Measurements from ENCODE around the gene CDK14. TPM values are rescaled to one million over a fixed set of nuclear protein-coding genes. Genes with fewer than 3 reads are reported as not detected.
"Not testable (repeated sequence)": the region's sequence is repeated elsewhere in the genome, so short reads cannot be mapped to it uniquely, and the experiment has no call there.

CDK14 gene
- total RNA-seq, 1 donor from 2014 or later = 3.2 TPM

- no peak for DNase-seq
These were observed 167.0 kb downstream of the CDK14 start for GRCh38 chr7:90763108-90763507.

DNA sequence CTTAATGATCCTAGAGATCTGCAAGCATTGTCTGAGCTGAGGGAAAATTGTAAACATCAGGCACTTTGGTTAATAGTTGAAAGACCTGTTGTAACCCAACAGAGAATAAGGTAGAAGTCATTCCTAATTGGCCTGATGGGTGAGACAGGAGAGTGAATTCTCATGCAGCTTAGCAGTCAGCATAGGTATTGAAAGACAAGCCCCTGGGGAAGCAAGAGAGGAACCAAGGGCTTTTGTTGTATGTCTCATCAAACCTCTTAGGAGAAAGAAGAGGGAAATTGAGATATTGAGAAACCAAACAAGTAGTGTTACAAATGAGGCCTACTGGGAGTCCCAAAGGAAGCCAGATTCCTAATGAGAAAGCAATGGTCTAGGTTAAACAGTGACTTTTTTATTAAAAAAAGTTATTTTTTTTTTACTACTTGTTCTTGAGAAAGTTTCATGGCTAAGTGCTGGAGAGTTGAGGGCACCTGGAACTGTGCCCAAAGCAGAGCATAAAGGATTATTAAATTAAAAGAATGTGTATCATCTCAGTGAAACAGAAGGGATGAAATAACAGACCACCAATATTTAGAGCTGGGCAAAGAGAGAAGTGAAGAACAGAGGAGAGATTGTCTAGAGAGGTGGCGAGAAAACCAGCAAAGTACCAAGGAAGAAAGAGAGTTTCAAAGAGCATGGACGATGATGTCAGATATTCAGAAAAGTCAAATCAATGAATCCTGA, 168.9 kb downstream of the CDK14 start:
- no peak for DNase-seq

DNA sequence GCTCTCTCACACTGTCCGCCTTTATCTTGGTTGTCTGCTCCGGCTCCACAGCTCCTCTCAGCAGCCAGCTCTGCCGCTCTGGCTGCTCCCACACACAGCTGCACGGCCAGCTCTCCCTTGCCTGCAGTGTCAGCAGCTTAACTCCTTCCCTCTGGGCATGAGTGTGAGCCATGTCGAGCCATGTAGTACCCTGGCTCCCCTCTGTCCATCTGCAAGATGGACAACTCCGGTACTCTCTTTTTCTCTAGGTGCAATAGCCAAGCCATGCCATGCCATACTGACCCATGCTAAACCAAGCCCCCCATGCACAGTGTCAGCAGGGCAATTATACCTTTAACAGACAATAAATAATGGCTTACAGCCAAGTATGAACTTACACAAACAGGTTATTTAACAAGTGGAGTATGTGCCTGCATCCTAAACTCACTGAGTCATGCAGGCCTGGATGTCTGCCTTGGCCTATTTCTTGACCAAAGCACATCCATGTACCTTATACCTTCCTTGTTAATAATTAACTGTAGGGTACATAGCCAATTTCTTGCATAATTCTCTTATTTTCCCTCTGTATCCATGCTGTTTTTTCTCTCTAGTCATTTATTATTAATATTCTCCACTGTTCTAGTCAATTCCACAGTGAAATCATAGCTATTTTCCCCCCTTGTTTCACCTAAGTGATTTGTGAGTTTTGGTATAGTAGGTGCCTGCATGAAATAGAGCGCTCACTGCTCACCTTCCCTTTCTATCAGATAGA, 170.9 kb downstream of the CDK14 start:
- DNase-seq = peak; percentile 7

DNA sequence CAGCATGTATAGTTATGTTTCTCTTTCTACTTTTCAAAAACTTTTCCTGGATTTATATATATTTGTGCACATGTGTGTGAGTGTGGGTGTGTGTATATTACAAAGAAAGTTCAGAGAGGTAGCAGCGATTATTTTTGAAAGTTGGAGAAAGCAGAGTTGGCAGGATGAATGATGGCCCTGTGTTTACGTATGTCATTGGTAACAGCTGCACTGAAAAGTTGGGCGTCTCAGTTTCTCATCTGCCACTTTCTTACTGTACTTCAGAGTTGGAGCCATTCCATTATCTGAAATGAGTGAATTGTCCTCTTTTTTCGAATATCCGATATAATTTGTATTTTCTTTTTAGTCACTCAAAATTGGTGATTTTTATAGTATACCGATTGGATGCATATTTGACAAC, 172.2 kb downstream of the CDK14 start:
- DNase-seq = no peak

GRCh38 chr7:90769036-90769435, 172.9 kb downstream of the CDK14 start:
- no peak for DNase-seq

- not testable (repeated sequence) for DNase-seq
These were observed 173.4 kb downstream of the CDK14 start for GRCh38 chr7:90769566-90769965.

DNA sequence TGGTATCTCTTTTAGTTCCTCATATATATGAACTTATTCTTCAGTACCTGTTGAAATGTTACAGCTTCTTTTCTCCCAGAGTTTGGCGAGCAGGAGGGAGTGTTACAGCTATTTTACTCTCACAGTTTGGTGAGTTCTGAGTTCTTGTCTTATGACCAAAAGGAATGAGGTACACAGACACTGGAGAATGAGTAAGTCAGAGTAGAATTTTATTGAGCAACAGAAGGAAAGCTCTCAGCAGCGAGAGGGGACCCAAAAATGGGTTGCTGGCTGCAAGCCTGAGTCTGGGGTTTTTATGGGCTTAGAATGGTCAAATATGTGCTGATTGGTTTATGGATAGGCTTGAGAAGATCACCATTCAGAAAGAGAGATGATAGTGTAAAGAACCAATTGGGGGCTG, 175.2 kb downstream of the CDK14 start:
- no peak for DNase-seq

DNA sequence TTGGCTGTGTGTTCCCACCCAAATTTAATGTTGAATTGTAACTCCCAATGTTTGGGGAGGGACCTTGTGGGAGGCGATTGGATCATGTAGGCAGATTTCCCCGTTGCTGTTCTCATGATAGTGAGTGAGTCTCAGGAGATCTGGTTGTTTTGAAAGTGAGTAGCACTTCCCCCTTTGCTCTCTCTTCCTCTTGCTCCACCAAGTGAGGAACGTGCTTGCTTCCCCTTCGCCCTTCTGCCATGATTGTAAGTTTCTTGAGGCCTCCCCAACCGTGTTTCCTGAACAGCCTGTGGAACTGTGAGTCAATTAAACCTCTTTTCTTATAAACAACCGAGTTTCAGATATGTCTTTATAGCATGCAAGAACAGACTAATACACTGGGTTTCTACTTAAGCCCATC, 176.3 kb downstream of the CDK14 start:
- DNase-seq = no peak

DNA sequence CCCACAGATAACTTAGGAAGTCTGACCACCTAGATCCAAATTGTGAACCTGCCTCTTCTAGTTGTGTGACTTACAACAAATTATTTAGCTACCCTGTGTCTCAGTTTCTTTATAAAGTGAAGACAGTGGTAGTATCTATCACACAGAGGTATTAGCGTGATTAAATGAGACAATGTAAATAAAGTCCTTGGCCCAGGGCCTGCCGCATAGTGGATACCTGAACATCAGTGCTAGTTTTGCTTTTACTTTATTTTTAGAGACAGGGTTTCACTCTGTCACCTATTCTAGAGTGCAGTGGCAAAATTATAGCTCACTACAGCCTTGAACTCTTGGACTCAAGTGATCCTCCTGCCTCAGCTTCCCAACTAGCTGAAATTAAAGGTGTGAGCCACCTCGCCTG, 177.1 kb downstream of the CDK14 start:
- no peak for DNase-seq

GRCh38 chr7:90774706-90775105, 178.6 kb downstream of the CDK14 start:
- no peak for DNase-seq

DNA sequence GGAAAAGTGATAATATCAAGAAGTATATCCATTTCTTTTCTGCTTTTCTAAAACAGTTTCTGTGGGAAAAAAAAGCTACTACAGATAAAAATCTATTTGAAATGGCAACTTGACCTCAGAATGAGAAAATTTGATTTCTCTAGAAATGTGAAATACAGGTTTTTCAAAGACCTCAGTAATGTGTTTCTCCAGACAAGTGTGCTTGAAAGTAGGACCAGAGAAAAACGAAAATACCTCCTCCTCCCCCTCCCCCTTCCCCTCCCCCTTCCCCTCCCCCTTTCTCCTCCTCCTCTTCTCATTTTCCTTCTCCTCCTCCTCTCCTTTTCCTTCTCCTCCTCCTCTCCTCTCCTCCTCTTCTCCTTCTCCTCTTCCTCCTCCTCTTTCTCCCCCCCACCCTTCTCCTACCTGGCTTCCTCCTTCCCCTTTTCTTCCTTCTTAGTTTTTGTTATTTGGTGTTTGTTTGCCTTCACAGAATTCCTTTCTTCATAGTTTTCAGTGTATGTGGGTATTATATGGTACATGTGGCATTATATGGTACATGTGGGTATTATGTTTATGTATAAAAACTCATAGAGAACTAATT, 179.4 kb downstream of the CDK14 start:
- no peak for DNase-seq

DNA sequence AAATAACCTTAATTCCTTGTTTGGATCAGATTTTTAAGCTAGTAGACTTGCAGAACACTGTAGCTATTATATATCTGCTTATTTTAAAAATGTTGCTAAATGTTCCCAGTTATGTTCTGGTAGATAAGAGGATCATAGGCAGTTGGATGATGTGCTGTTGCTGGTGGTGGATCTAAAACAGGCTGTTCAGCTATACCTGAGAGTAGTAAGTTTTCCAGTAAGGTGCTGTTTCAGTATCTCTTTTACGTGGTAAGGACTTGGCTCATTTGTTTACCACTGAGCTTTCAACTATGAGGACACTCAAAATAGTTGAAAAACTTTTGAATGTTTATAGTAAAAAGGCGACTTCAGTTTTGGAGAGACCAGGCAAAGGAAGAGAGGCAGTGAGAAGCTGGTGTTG, 180.9 kb downstream of the CDK14 start:
- DNase-seq = no peak

DNA sequence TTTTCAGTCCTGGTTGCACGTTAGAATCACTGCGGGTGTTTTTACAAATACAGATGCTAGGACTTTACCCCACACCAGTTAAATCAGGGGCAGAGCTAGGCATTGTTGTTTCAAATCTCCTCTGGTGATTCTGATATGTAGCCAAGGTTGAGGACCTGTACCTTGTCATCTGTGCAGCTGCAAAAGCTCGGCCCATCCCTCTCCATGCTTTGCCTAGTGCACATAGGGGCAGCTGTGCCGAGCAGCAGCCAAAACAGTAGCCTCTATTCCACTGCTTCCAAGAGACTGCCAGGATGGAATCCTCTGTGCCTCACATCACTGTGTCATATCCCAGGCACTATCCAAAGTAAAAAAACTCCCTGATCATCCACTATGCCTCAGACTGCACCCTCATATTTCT, 181.3 kb downstream of the CDK14 start:
- no peak for DNase-seq

DNA sequence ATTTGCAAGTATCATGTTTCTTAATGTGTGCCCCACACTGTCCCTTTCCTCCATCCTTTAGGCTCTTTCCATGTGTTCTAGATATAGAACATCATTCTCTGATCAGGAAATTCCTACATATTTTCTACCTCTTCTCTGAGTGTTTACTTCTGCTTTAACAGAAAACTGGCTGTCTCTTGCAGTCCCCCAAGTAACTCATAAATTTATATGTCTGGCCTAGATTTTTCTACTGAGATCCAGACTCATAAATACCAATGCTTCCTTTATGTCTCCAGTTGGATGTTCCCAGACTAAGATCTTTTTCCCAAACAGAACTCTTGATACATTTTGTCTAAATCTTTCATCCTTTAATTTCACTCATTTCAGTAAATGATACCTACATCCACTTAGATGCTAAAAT, 181.8 kb downstream of the CDK14 start:
- no peak for DNase-seq

DNA sequence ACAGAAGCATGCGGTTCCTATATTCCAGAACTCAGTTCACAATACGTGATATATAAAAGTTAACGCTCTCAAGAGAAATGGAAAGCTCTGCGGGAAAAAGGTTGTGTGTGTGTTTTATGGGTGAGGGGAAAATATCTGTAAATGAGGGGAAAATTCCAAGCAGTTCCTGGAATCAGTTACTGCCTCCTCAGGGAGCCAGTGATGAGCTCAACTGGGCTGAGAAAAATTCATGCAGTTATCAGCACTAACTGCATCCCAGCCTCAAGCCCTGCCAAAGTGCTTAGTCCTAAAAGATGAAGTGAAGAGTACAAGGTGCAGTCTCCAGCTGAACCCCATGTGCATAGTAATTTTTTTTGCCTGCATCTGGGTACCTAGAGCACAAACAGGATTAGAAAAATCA, 191.9 kb downstream of the CDK14 start:
- DNase-seq = no peak

DNA sequence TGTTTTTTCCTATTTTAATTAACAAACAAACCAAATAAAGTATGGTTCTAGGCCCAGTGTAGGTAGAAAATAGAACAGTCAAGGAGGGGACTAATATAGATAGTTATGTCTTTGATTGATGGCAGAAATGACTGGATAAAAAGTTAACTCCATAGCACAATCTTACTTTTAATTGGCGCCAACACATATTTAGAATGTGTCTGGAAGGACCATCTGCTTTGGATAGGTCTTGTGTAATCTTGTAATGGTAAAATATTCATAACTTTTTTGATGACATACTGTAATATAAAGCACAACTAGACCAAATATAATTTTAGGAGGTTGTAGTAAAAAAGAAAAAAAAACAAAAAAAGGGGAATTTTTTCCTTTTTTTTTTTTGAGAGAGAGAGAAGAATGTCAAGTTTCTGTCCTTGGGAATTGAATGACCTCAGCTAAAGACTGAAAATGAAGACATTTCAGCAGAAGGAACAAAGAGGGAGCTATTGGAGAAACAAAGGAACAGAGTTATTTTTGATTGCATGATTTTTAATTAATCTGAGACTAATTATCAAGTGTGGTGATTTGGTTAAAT, 193.7 kb downstream of the CDK14 start:
- DNase-seq = no peak

DNA sequence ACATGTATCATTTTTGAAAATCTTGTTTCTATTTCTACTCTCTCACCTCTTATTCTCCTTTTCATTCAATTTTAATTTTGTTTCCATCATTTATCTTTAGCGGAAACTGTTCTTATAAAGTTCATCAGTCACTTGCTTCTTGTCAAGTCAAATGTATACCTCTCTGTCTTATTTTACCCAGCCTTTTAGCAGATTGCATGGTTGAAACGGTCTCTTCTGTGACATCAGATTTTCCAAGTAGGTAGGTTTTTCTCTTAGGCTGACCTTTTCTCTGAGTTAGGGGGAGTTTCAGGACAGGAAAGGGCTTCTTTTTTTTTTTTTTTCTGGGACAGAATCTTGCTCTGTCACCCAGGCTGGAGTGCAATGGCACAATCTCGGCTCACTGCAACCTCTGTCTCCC, 195.5 kb downstream of the CDK14 start:
- no peak for DNase-seq

DNA sequence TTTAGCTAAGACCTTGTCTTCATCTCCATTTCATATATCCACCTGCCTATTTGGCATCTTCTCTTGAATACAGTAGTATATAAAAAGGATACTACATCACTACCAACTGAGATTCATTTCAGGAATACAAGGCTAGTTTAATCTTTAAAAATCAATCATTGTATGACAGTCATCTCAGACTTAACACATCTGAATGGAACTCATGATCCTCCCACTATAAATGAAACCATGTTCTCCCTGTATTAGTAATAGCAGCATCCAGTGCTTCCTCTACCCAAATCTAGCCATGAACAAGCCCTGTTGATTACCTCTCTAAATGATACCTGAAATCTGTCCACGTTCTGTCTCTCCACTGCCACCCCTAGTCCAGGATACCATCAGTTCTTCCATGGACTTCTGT, 196.2 kb downstream of the CDK14 start:
- no peak for DNase-seq

GRCh38 chr7:90794234-90794633, 198.1 kb downstream of the CDK14 start:
- not testable (repeated sequence) for DNase-seq

GRCh38 chr7:90797596-90797995, 201.5 kb downstream of the CDK14 start:
- no peak for DNase-seq

DNA sequence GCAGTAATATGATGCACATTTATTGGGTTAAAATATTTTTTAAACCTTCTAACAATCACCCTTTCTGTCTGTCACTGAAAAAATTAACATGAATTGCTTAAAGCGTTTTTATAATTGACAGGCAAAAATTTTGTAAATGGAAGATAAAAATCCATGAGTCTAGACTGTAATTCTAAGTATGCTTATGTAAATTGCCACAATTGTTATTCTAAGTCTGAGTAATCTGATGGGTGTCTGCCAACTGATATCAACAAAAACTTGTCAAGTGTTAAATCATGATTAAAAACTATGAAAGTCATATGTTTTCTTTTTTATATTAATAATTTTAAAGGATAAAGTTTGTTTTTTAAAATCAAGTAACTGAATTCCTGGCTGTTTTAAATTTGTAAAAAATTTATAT, 208.2 kb downstream of the CDK14 start:
- DNase-seq = peak; percentile 30

GRCh38 chr7:90815552-90815951, 219.4 kb downstream of the CDK14 start:
- DNase-seq = not testable (repeated sequence)

GRCh38 chr7:90816511-90817142, 220.5 kb downstream of the CDK14 start:
- peak; percentile 83 for DNase-seq
